HG03571 (cell line): ENCODE data around the gene NAB2.
"Not testable (repeated sequence)": the region's sequence is repeated elsewhere in the genome, so short reads cannot be mapped to it uniquely, and the experiment has no call there.

Source experiments
- ATAC-seq: cut with Tn5 transposase; IDR thresholded peaks from one replicate; pipeline ENCODE4 v1.9.1; 2021; ENCODE audit not compliant: unreplicated experiment

The NAB2 gene

GRCh38 chr12:57109207-57110103 is 20.5 kb downstream of the NAB2 start:
- ATAC-seq: no peak

GRCh38 chr12:57110104-57111030 is 21.5 kb downstream of the NAB2 start:
- peak; percentile 53 for ATAC-seq

- ATAC-seq: peak; percentile 50
Measured at GRCh38 chr12:57111031-57111734, 22.3 kb downstream of the NAB2 start, which contains the start of gene STAT6. Gene STAT6 (minus strand): TSS chr12:57111362. CDS start chr12:57108278, 3,084 bp downstream.

- ATAC-seq: peak; percentile 44
Measured at GRCh38 chr12:57112492-57113294, 23.8 kb downstream of the NAB2 start.

- no peak for ATAC-seq
Measured at GRCh38 chr12:57116580-57117281, 27.8 kb downstream of the NAB2 start.

GRCh38 chr12:57118711-57119271 is 29.9 kb downstream of the NAB2 start:
- no peak for ATAC-seq

GRCh38 chr12:57119294-57120085 is 30.6 kb downstream of the NAB2 start:
- no peak for ATAC-seq

GRCh38 chr12:57120718-57121117 is 31.8 kb downstream of the NAB2 start:
- ATAC-seq: not testable (repeated sequence)

- ATAC-seq: no peak
Measured at GRCh38 chr12:57123813-57124212, 34.9 kb downstream of the NAB2 start.

- no peak for ATAC-seq
Measured at GRCh38 chr12:57124261-57124877, 35.5 kb downstream of the NAB2 start.

- ATAC-seq: no peak
Measured at GRCh38 chr12:57126061-57126460, 37.1 kb downstream of the NAB2 start.

GRCh38 chr12:57126561-57126960 is 37.6 kb downstream of the NAB2 start:
- ATAC-seq: no peak

GRCh38 chr12:57127101-57127725 is 38.3 kb downstream of the NAB2 start:
- no peak for ATAC-seq

- ATAC-seq: no peak
Measured at GRCh38 chr12:57127726-57128518, 39.0 kb downstream of the NAB2 start, which contains the start of gene LRP1. Gene LRP1 (plus strand): TSS chr12:57128483. CDS start chr12:57128965, 482 bp downstream.

- ATAC-seq: no peak
Measured at GRCh38 chr12:57128519-57129247, 39.8 kb downstream of the NAB2 start.

- ATAC-seq: no peak
Measured at GRCh38 chr12:57129321-57129842, 40.5 kb downstream of the NAB2 start.
